Measurements from ENCODE around the gene CACNA2D3.

CACNA2D3 gene

GRCh38 chr3:54999811-55000210, 877.5 kb downstream of the CACNA2D3 start:
- no peak for DNase-seq (ENCODE audit: extremely low spot score)
- no peak for TF ChIP-seq BHLHE40 (IDR thresholded peaks at IDR 0.05; ENCODE audit: borderline replicate concordance)
- TF ChIP-seq CTBP1 (IDR thresholded peaks at IDR 0.05; ENCODE audit: borderline replicate concordance): 0 out of 2 replicates have a peak, but pooled peaks have one; percentile 14
- CTCF ChIA-PET: interaction anchor here (0.9 to 1.5 kb wide), 2 partner anchors 11 to 147 kb away, joined by 4 read pairs; no protein-coding TSS in a partner anchor
- POLR2A ChIA-PET: no interaction called here

DNA sequence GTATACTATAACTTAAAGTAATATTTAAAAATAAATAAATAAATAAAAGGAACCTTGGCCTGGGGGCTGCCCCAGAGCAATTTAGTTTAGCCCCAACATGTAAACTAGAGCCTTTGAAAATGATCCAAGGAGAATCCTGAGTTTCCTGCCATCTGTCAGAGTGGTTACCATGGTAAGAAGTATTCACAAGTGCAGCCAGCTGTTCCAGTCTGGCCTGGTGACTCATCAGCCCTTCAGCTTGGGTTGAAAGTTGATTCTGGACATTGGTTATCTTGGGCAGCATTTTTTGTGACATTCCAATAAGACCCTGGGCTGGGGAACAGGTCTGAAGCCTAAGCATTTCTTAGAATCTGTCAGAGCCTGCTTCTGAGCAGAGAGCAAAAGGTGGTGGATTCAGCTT, 878.2 kb downstream of the CACNA2D3 start:
- POLR2A ChIA-PET: interaction anchor here (0.6 kb wide), 1 partner anchor 123 kb away, joined by 3 read pairs; no protein-coding TSS in a partner anchor
- DNase-seq (ENCODE audit: extremely low spot score): no peak
- TF ChIP-seq ZNF384 (IDR thresholded peaks at IDR 0.05) (no peak), ARNT (IDR thresholded peaks at IDR 0.05) (no peak), L3MBTL2 (conservative IDR thresholded peaks at IDR 0.05) (no peak), FOXA1 (IDR thresholded peaks at IDR 0.05) (no peak), TARDBP (IDR thresholded peaks at IDR 0.05) (no peak), ELF4 (IDR thresholded peaks at IDR 0.05) (no peak), LEF1 (IDR thresholded peaks at IDR 0.05; ENCODE audit: borderline replicate concordance) (no peak), HDGF (IDR thresholded peaks at IDR 0.05; ENCODE audit: borderline replicate concordance) (no peak), SP1 (IDR thresholded peaks at IDR 0.05) (no peak), BHLHE40 (IDR thresholded peaks at IDR 0.05; ENCODE audit: borderline replicate concordance) (no peak), FOXM1 (IDR thresholded peaks at IDR 0.05; ENCODE audit: borderline replicate concordance) (no peak), FOXK2 (IDR thresholded peaks at IDR 0.05) (no peak), NFRKB (IDR thresholded peaks at IDR 0.05) (no peak), SUZ12 (IDR thresholded peaks at IDR 0.05) (no peak), CTBP1 (IDR thresholded peaks at IDR 0.05; ENCODE audit: borderline replicate concordance) (no peak)
- TF ChIP-seq, protein P1, sequence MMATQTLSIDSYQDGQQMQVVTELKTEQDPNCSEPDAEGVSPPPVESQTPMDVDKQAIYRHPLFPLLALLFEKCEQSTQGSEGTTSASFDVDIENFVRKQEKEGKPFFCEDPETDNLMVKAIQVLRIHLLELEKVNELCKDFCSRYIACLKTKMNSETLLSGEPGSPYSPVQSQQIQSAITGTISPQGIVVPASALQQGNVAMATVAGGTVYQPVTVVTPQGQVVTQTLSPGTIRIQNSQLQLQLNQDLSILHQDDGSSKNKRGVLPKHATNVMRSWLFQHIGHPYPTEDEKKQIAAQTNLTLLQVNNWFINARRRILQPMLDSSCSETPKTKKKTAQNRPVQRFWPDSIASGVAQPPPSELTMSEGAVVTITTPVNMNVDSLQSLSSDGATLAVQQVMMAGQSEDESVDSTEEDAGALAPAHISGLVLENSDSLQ (IDR thresholded peaks at IDR 0.05): no peak
- CTCF ChIA-PET: interaction anchor here (0.5 to 1.5 kb wide), 3 partner anchors 17 to 1248 kb away, joined by 3 to 4 read pairs (median 3); no protein-coding TSS in a partner anchor

DNA sequence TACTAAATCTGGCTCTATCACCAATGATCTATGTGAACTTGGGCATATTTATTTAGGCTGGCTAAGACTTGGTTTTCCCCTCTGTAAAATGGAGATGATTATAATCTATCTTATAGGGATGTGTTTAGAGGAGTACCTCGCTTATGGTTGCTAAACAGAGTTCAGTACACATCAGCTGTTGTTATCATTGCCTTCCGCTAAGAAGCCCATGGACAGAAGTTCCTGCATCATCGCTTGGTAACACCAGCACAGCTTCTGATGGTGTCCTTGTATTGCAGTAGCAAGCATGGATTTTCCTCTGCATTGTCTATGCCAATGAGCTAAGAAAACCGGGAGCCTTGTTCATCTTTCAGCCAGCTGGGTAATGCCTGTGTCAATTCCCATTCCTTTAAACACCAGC, 878.6 kb downstream of the CACNA2D3 start:
- no peak for TF ChIP-seq ZNF384 (IDR thresholded peaks at IDR 0.05)
- TF ChIP-seq FOXA1 (IDR thresholded peaks at IDR 0.05): no peak
- TF ChIP-seq ARNT (IDR thresholded peaks at IDR 0.05): no peak
- no peak for TF ChIP-seq L3MBTL2 (conservative IDR thresholded peaks at IDR 0.05)
- no peak for TF ChIP-seq SP1 (IDR thresholded peaks at IDR 0.05)
- TF ChIP-seq SUZ12 (IDR thresholded peaks at IDR 0.05): no peak
- no peak for TF ChIP-seq NFRKB (IDR thresholded peaks at IDR 0.05)
- no peak for TF ChIP-seq TARDBP (IDR thresholded peaks at IDR 0.05)
- no peak for TF ChIP-seq BHLHE40 (IDR thresholded peaks at IDR 0.05; ENCODE audit: borderline replicate concordance)
- no peak for TF ChIP-seq FOXM1 (IDR thresholded peaks at IDR 0.05; ENCODE audit: borderline replicate concordance)
- TF ChIP-seq, protein P1 (IDR thresholded peaks at IDR 0.05): no peak
- TF ChIP-seq HDGF (IDR thresholded peaks at IDR 0.05; ENCODE audit: borderline replicate concordance): no peak
- no peak for TF ChIP-seq ELF4 (IDR thresholded peaks at IDR 0.05)
- TF ChIP-seq CTBP1 (IDR thresholded peaks at IDR 0.05; ENCODE audit: borderline replicate concordance): no peak
- TF ChIP-seq LEF1 (IDR thresholded peaks at IDR 0.05; ENCODE audit: borderline replicate concordance): no peak
- ChIA-PET POLR2A (interaction anchor here (0.6 kb wide), 1 partner anchor 123 kb away, joined by 3 read pairs; no protein-coding TSS in a partner anchor), CTCF (interaction anchor here (1.1 to 1.5 kb wide), 2 partner anchors 17 to 148 kb away, joined by 3 to 4 read pairs; no protein-coding TSS in a partner anchor)
- DNase-seq (ENCODE audit: extremely low spot score): no peak

- DNase-seq (ENCODE audit: extremely low spot score): no peak
- CTCF ChIA-PET: no interaction called here
- TF ChIP-seq ARNT (IDR thresholded peaks at IDR 0.05) (no peak), ZNF384 (IDR thresholded peaks at IDR 0.05) (no peak), NFRKB (IDR thresholded peaks at IDR 0.05) (no peak), FOXM1 (IDR thresholded peaks at IDR 0.05; ENCODE audit: borderline replicate concordance) (no peak), HDGF (IDR thresholded peaks at IDR 0.05; ENCODE audit: borderline replicate concordance) (no peak), L3MBTL2 (conservative IDR thresholded peaks at IDR 0.05) (no peak), ELF4 (IDR thresholded peaks at IDR 0.05) (no peak), FOXA1 (IDR thresholded peaks at IDR 0.05) (no peak), BHLHE40 (IDR thresholded peaks at IDR 0.05; ENCODE audit: borderline replicate concordance) (no peak)
- TF ChIP-seq, protein P1 (IDR thresholded peaks at IDR 0.05): no peak
Observed at GRCh38 chr3:55002416-55002930, 880.1 kb downstream of the CACNA2D3 start.

GRCh38 chr3:55006244-55006676, 883.9 kb downstream of the CACNA2D3 start:
- TF ChIP-seq SP1 (IDR thresholded peaks at IDR 0.05) (no peak), FOXK2 (IDR thresholded peaks at IDR 0.05) (no peak), L3MBTL2 (conservative IDR thresholded peaks at IDR 0.05) (no peak), LEF1 (IDR thresholded peaks at IDR 0.05; ENCODE audit: borderline replicate concordance) (no peak)
- no peak for DNase-seq (ENCODE audit: extremely low spot score)
- ChIA-PET CTCF (interaction anchor here (1.3 kb wide), 1 partner anchor 175 kb away, joined by 4 read pairs; no protein-coding TSS in a partner anchor), POLR2A (no interaction called here)

More at GRCh38 chr3:55002416-55002930, 880.1 kb downstream of the CACNA2D3 start:
- POLR2A ChIA-PET: no interaction called here

- TF ChIP-seq ARNT (IDR thresholded peaks at IDR 0.05) (no peak), SP1 (IDR thresholded peaks at IDR 0.05) (no peak)
- ChIA-PET POLR2A (no interaction called here), CTCF (no interaction called here)
- DNase-seq (ENCODE audit: extremely low spot score): no peak
Observed at GRCh38 chr3:55007971-55008370, 885.6 kb downstream of the CACNA2D3 start.

All from HEK293T (cell line).